ENCODE data around the gene DNAL4. TPM values are rescaled to one million over a fixed set of nuclear protein-coding genes. Genes with fewer than 3 reads are reported as not detected.

The DNAL4 gene
- total RNA-seq, 1 donor = 11.2 TPM

DNA sequence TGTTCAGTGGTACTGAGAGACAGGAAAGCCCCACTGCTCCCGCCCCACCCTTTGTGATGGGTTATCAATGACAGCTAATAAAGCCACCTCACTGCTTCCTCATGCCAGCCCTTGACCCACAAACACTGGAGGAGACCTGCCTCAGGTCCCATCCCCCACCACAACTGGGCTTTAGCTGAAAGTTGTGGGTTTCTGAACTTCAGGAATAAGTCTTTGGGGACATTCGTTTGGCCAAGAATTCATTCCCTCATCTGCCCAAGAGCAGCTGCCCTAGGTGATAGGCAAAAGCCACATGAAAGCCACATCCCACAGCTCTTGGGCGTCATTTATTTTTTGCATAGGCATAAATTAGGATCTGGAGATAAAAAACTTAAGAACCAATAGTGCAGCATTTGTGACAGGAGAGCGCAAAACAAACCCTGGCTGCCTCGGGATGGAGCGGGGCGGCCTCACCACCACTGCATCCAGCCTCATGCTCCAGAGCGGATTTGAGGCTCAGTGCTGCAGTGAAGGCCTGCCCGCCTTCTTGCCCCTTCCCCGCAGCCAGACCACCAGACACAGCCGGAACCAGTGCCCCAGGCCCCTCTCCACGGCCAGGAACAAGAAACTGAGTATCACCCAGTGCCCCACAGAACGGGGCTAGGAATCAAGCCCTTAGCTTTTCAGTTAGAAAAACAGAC lies 59.4 kb downstream of the DNAL4 start:
- H3K4me3 ChIP-seq (ENCODE audit: low read depth, low read length) = no peak overlapping the region
- DNase-seq (ENCODE audit: low read depth) = no peak
- TF ChIP-seq, protein P1, sequence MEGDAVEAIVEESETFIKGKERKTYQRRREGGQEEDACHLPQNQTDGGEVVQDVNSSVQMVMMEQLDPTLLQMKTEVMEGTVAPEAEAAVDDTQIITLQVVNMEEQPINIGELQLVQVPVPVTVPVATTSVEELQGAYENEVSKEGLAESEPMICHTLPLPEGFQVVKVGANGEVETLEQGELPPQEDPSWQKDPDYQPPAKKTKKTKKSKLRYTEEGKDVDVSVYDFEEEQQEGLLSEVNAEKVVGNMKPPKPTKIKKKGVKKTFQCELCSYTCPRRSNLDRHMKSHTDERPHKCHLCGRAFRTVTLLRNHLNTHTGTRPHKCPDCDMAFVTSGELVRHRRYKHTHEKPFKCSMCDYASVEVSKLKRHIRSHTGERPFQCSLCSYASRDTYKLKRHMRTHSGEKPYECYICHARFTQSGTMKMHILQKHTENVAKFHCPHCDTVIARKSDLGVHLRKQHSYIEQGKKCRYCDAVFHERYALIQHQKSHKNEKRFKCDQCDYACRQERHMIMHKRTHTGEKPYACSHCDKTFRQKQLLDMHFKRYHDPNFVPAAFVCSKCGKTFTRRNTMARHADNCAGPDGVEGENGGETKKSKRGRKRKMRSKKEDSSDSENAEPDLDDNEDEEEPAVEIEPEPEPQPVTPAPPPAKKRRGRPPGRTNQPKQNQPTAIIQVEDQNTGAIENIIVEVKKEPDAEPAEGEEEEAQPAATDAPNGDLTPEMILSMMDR (IDR thresholded peaks at IDR 0.05; ENCODE audit: insufficient read depth, low read depth, low read length) = no peak

DNA sequence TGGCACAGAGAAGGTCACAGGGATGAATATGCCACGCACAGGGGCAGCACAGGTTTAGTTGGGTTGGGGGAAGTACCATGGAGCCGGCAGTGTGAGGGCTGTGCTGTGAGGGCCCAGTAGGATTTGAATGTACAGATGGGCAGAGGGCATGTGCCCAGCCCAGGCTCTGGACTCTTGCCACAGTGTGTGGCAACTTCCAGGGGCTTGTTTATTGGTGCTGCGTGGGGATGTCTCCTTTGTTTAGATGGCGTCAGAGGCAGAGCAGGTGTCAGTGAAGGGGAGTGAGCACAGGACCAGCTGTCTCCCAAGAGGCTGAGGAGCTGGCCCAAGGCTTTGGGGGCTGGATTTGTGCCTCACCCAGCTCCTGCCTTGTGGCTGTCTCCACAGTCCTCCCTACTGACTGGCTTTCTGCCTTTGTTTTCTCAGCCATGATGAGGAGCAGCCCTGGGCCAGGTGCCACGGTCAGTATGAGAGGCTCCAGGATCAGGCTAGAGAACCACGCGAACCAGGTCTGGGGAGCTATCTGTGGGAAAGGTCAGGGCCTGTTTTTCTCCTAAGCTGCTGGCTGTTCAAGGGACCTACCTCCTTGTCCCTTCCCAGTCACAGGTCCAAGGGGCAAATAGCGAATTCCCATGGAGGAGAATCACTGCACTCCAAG lies 60.1 kb downstream of the DNAL4 start:
- H3K4me3 ChIP-seq (ENCODE audit: low read depth, low read length) = no peak overlapping the region
- TF ChIP-seq, protein P1 (IDR thresholded peaks at IDR 0.05; ENCODE audit: insufficient read depth, low read depth, low read length) = no peak
- DNase-seq (ENCODE audit: low read depth) = peak; percentile 50

DNA sequence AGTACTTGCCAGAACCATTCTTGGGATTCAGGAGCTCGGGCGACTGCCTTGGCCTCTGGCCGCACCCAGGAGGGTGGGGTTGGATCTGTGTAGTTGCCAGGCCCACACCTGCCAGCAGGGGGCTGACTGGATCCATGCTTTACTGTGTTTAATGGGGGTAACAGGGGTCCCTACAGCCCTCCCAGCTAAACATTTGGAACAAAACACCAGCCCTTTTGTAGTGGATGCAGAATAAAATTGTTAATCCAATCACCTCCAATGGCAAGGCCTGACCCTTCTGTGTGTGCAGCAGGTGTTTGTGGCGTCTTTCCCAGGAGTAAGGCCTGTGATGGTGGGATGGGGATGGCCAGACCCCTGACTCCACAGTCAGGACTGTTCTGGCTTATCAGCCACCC lies 60.6 kb downstream of the DNAL4 start:
- TF ChIP-seq, protein P1 (IDR thresholded peaks at IDR 0.05; ENCODE audit: insufficient read depth, low read depth, low read length) = peak; percentile 78
- no peak overlapping the region for H3K4me3 ChIP-seq (ENCODE audit: low read depth, low read length)
- DNase-seq (ENCODE audit: low read depth) = peak; percentile 14

DNA sequence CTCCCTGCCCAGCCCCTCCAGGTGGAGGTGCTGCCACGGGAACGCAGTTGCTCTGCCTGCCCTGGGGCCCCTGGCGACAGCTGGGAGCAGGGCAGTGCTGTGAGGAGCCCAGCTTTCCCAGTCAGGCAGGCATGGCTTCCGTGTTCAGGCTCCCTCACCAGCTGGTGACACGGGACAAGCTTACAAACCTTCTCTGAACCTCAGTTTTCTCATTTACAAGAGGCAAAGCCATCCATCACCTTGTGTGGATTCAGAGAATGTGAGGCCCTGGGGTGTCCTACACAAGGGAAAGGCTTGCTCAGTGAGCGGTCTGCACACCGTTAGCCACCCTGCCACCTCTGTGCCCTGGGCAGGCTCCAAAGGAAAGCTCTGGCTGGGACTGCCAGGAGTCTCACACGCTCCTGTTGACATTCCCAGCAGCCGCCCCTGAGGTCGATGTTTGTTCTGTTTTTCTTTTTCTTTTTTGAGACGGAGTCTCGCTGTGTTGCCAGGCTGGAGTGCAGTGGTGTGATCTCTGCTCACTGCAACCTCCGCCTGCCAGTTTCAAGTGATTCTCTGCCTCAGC lies 61.6 kb downstream of the DNAL4 start:
- no peak overlapping the region for H3K4me3 ChIP-seq (ENCODE audit: low read depth, low read length)
- DNase-seq (ENCODE audit: low read depth) = no peak
- TF ChIP-seq, protein P1 (IDR thresholded peaks at IDR 0.05; ENCODE audit: insufficient read depth, low read depth, low read length) = no peak

DNA sequence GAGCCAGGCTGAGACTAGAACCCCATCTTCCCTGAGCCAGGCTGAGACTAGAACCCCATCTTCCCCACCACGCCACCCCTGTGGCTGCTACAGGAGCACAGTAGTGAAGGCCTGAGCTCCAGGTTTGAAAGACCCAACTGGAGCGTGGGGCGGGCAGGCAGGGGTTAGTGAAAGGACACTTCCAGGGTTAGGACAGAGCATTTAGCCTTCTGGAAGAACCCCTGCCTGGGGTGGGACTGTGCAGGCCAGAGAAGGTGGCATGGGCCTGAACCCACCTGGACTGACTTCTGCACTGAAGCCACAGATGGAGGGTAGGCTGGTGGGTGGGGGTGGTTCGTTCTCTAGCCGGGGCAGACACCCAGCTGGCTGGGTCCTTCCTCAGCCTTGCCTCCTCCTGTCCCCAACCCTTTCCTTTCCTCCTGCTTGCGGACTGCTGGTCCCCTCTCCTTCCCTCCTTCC lies 62.2 kb downstream of the DNAL4 start:
- TF ChIP-seq, protein P1 (IDR thresholded peaks at IDR 0.05; ENCODE audit: insufficient read depth, low read depth, low read length) = no peak
- H3K4me3 ChIP-seq (ENCODE audit: low read depth, low read length) = no peak overlapping the region
- no peak for DNase-seq (ENCODE audit: low read depth)

DNA sequence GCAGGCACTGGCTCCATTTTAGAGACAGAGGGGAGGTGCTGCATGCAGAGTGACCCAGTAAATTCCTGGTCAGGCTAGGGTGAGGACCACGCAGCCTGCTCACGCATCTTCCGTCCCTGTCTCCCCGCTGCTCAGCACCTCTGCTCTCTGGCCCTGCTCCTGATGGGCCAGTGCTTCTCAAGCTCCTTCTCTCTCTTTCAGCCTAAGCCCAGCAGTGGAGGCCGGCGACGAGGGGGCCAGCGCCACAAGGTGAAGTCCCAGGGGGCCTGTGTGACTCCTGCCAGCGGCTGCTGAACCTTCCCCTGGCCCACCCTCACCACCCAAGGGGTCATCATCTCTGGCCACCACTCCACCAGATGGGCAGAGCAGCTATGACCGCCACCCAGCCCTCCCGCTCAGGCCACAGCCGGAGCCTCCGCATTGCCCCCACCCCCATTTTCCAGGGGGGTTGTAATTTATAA lies 63.5 kb downstream of the DNAL4 start:
- no peak overlapping the region for H3K4me3 ChIP-seq (ENCODE audit: low read depth, low read length)
- TF ChIP-seq, protein P1 (IDR thresholded peaks at IDR 0.05; ENCODE audit: insufficient read depth, low read depth, low read length) = no peak
- no peak for DNase-seq (ENCODE audit: low read depth)

All from fibroblast of villous mesenchyme (primary cell).